Tibial nerve (tissue), 4 donors: Measurements from ENCODE around the gene IGF2. TPM values are rescaled to one million over a fixed set of nuclear protein-coding genes. Genes with fewer than 3 reads are reported as not detected.

Source experiments
- DNase-seq, 2 donors: peaks; one replicate each; pipeline ENCODE4 v3.0.0-alpha.2; 2019; ENCODE audit warnings: low spot score in 2 of 2
- H3K27ac ChIP-seq, 4 donors: fragments of 200-600 bp; sonication (generic) in 3 of 4; one replicate each; pipeline ENCODE4 v1.5.1; 2017 to 2019; ENCODE audit warnings: mild to moderate bottlenecking in 1 of 4
- H3K27me3 ChIP-seq, 2 donors: fragments of 200-600 bp; sonication (generic) in 1 of 2; one replicate each; pipeline versions ENCODE4 v1.5.1 to v1.6.0; 2017 to 2019
- H3K36me3 ChIP-seq, 3 donors: fragments of 200-600 bp; sonication (generic); one replicate each; pipeline ENCODE4 v1.5.1; 2018 to 2019
- H3K4me1 ChIP-seq, 4 donors: fragments of 200-600 bp; sonication (generic) in 3 of 4; one replicate each; pipeline ENCODE4 v1.5.1; 2017 to 2019
- H3K4me3 ChIP-seq, 4 donors: fragments of 200-600 bp; sonication (generic) in 3 of 4; one replicate each; pipeline ENCODE4 v1.5.1; 2017 to 2019; ENCODE audit warnings: mild to moderate bottlenecking in 1 of 4, moderate library complexity in 1 of 4
- H3K9me3 ChIP-seq, 4 donors: fragments of 200-600 bp; sonication (generic) in 3 of 4; one replicate each; pipeline ENCODE4 v1.5.1; 2017 to 2019
- EP300 ChIP-seq, 2 donors: sonication (generic); formaldehyde crosslinking; IDR thresholded peaks; one replicate each; pipeline ENCODE4 v1.6.1; 2017; ENCODE audit warnings: antibody characterized with exemption in 2 of 2, mild to moderate bottlenecking in 1 of 2
- POLR2A ChIP-seq, 2 donors: fragments of 450-650 bp; IDR thresholded peaks; one replicate each; pipeline ENCODE4 v1.6.1; 2017; ENCODE audit warnings: antibody characterized with exemption in 2 of 2, mild to moderate bottlenecking in 2 of 2, moderate library complexity in 2 of 2
- WGBS, 2 donors: methylation state at CpG; one replicate each; pipeline ENCODE4 v1.1.5; 2018; 5-methylcytosine and 5-hydroxymethylcytosine counted together
- total RNA-seq, 4 donors: library from RNA; depleted of rRNA; stranded (reverse); fragments of >200 nt; gene quantifications; one replicate each; pipeline ENCODE4 v1.1.0, GENCODE V29; 2016
- TF ChIP-seq, protein P1 (sequence below), 5 experiments: fragments of 200-600 bp in 3 of 5; fragments of 450-650 bp in 2 of 5; sonication (generic) in 3 of 5; IDR thresholded peaks; one replicate each; pipeline ENCODE4 v1.5.1; 2016 to 2019; ENCODE audit warnings: antibody characterized with exemption in 5 of 5, mild to moderate bottlenecking in 3 of 5, moderate library complexity in 2 of 5

IGF2 gene
- total RNA-seq, 4 donors from 2014 or later, result 131 to 246 (median 173) TPM

DNA sequence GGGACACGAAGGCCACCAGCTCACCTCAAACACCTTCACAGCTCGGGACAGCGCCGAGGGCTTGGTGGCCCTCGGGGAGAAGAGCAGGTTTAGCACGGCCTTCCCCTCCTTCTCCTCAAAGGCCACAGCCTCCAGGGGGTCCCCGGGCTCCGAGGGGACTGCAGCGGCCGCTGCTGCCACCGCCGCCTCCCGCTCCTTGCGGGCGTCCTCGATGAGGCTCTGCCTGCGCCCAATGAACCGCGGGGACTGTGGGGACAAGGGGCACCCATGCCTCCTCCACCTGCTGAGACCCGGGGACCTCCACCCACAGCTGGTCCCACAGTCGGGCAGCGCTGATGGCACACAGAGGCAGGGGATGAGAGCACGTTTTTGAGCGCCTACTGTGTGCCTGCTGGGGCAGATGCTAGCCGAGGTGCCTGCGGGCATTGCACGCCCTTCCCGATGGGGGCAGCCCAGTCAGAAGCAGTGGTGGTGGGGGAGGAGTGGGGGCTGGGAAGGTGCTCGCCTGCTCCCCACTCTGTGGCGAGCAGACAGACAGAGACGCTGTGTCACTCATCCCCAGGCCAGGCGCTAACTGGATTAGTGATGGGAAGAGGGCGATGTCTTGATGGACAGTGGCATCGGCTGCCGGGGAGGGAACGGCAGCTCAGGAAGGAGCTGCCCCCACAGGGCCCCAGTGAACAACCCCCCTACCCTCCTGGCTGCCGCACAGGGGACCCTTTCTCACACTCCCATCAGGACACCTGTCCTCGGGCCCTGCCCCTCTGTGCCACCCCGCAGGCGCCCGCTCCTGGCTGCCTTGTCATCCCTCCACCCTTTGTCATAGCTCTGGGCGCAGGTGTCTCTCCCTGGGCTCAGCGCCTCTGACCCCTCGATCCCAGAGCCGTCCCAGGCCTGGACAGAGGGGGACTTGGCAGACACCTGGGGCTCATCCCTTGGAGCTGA lies 30.7 kb upstream of the IGF2 start:
- no peak overlapping the region for H3K27ac ChIP-seq
- TF ChIP-seq, protein P1, sequence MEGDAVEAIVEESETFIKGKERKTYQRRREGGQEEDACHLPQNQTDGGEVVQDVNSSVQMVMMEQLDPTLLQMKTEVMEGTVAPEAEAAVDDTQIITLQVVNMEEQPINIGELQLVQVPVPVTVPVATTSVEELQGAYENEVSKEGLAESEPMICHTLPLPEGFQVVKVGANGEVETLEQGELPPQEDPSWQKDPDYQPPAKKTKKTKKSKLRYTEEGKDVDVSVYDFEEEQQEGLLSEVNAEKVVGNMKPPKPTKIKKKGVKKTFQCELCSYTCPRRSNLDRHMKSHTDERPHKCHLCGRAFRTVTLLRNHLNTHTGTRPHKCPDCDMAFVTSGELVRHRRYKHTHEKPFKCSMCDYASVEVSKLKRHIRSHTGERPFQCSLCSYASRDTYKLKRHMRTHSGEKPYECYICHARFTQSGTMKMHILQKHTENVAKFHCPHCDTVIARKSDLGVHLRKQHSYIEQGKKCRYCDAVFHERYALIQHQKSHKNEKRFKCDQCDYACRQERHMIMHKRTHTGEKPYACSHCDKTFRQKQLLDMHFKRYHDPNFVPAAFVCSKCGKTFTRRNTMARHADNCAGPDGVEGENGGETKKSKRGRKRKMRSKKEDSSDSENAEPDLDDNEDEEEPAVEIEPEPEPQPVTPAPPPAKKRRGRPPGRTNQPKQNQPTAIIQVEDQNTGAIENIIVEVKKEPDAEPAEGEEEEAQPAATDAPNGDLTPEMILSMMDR (IDR thresholded peaks at IDR 0.05), result no peak
- TF ChIP-seq EP300 (IDR thresholded peaks at IDR 0.05), result no peak
- no peak for TF ChIP-seq POLR2A (IDR thresholded peaks at IDR 0.05)
- no peak overlapping the region for H3K4me3 ChIP-seq
- peaks cover 0 to 45% of the 10 kb centered on the region in 2 donors for H3K27me3 ChIP-seq
- no peak for DNase-seq
- H3K4me1 ChIP-seq, result peaks cover 0 to 15% (median 2%) of the 10 kb centered on the region in 4 donors
- no peaks in the 10 kb centered on the region for H3K9me3 ChIP-seq
- 79 to 84% methylated on average over 28 to 36 of the region's 45 CpGs for WGBS, 2 donors
- H3K36me3 ChIP-seq, result no peaks in the 10 kb centered on the region

- Histone ChIP-seq H3K4me3 (no peak overlapping the region), H3K27me3 (peaks cover 0 to 54% of the 10 kb centered on the region in 2 donors), H3K36me3 (no peaks in the 10 kb centered on the region), H3K27ac (no peak overlapping the region), H3K9me3 (no peaks in the 10 kb centered on the region), H3K4me1 (peaks cover 0 to 15% (median 2%) of the 10 kb centered on the region in 4 donors)
- 40 to 58% methylated on average over 10 of the region's 10 CpGs for WGBS, 2 donors
- TF ChIP-seq EP300 (IDR thresholded peaks at IDR 0.05) (no peak), POLR2A (IDR thresholded peaks at IDR 0.05) (no peak)
- TF ChIP-seq, protein P1 (IDR thresholded peaks at IDR 0.05), result no peak
- no peak for DNase-seq
Measured at GRCh38 chr11:2169005-2169378, 29.8 kb upstream of the IGF2 start.

- Histone ChIP-seq H3K9me3 (no peaks in the 10 kb centered on the region), H3K27me3 (peaks cover 0 to 56% of the 10 kb centered on the region in 2 donors), H3K4me3 (no peak overlapping the region), H3K4me1 (peaks cover 0 to 15% (median 2%) of the 10 kb centered on the region in 4 donors), H3K27ac (no peak overlapping the region), H3K36me3 (no peaks in the 10 kb centered on the region)
- TF ChIP-seq EP300 (IDR thresholded peaks at IDR 0.05) (no peak), POLR2A (IDR thresholded peaks at IDR 0.05) (no peak)
- TF ChIP-seq, protein P1 (IDR thresholded peaks at IDR 0.05), result no peak
- no peak for DNase-seq
- 77 to 80% methylated on average over 25 to 29 of the region's 33 CpGs for WGBS, 2 donors
Measured at GRCh38 chr11:2168286-2169004, 29.3 kb upstream of the IGF2 start.

GRCh38 chr11:2167141-2168045 lies 28.2 kb upstream of the IGF2 start:
- Histone ChIP-seq H3K36me3 (no peaks in the 10 kb centered on the region), H3K27ac (no peak overlapping the region), H3K9me3 (no peaks in the 10 kb centered on the region), H3K4me1 (peaks cover 0 to 15% (median 2%) of the 10 kb centered on the region in 4 donors), H3K27me3 (peaks cover 0 to 56% of the 10 kb centered on the region in 2 donors), H3K4me3 (no peak overlapping the region)
- TF ChIP-seq, protein P1 (IDR thresholded peaks at IDR 0.05), result no peak
- no peak for DNase-seq
- WGBS, 2 donors, result 75 to 81% methylated on average over 21 to 31 of the region's 31 CpGs
